ENCODE results near the gene SPINK1.

DNA sequence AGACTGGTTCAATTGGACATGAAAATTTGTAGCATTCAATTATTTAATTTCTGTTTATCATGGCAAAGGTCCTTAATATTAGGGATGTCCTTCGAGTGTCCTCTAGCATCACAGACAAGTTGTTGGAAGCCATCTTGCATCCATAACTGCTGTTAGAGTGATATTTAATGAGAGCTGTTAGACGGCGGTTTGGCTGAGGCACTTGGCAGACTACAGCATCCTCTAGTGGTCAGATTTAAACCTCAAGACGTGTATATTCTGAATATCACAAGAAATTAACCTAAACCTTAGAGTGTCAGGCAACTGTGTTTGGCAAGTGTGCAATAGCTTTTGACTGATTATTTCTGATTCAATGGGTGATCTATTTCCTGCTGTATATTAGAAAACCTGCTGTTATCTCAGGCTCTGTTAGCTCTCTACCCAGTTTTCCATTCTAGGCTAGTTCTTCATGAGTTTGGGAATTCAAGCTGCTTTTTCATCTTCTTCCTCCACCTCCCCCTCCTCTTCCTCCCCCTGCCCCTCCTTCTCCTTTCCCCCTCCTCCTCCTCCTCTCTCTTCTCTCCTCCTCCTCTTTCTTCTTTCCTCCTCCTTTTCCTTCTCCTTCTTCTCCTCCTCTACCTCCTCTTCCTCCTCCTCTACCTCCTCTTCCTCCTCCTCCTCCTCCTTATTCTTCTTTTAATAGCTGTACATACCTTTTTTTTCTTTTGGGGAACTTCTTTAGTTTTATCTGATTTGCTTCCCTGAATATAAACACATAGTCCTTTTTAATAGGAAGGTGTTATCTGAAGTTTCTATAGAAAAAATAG is 8.6 kb downstream of the SPINK1 start:
- TF ChIP-seq POLR2AphosphoS5 (IDR thresholded peaks at IDR 0.05; ENCODE audit: low read depth, low read length) (no peak), POLR2A (IDR thresholded peaks at IDR 0.05; ENCODE audit: low read depth, low read length) (no peak)

All from GM12891 (cell line).